Left lung (tissue), 10 donors: Measurements from ENCODE around the gene IMMP2L. TPM values are rescaled to one million over a fixed set of nuclear protein-coding genes. Genes with fewer than 3 reads are reported as not detected.

ENCODE experiments used
- ATAC-seq: fragments of 200-7000 bp; cut with Tn5 transposase; one replicate; pipeline ENCODE4 v1.9.1; 2020; ENCODE audit warnings: moderate library complexity
- DNase-seq, 4 donors: peaks; one replicate each; pipeline ENCODE4 v3.0.0-alpha.2; 2013 to 2020
- H3K27ac ChIP-seq, 2 donors: fragments of 200-600 bp; sonication (generic) in 1 of 2; one replicate each; pipeline versions ENCODE4 v1.5.0 to v1.8.0; 2020 to 2021
- H3K27me3 ChIP-seq, 2 donors: fragments of 200-600 bp; sonication (generic) in 1 of 2; one replicate each; pipeline versions ENCODE4 v1.5.0 to v1.8.0; 2020 to 2021
- H3K36me3 ChIP-seq, 2 donors: fragments of 200-600 bp; sonication (generic) in 1 of 2; one replicate each; pipeline versions ENCODE4 v1.5.0 to v1.8.0; 2020 to 2021
- H3K4me1 ChIP-seq, 2 donors: fragments of 200-600 bp; one replicate each; pipeline ENCODE4 v1.8.0; 2021
- H3K4me3 ChIP-seq, 2 donors: fragments of 200-600 bp; sonication (generic) in 1 of 2; one replicate each; pipeline versions ENCODE4 v1.5.0 to v1.8.0; 2020 to 2021; ENCODE audit warnings: mild to moderate bottlenecking in 1 of 2
- H3K9me3 ChIP-seq, 2 donors: fragments of 200-600 bp; sonication (generic) in 1 of 2; one replicate each; pipeline versions ENCODE4 v1.5.0 to v1.8.0; 2020 to 2021
- CTCF ChIP-seq, 2 donors: fragments of 200-600 bp; sonication (generic) in 1 of 2; IDR thresholded peaks; one replicate each; pipeline versions ENCODE4 v1.5.0 to v1.8.0; 2021; ENCODE audit warnings: antibody characterized with exemption in 2 of 2
- intact Hi-C, 2 donors: fragments of 100-400 bp; cut with DNase I; formaldehyde crosslinking; loops; one replicate each; pipeline versions ENCODE4 v1.11.2 to v1.14.2; 2022
- polyA plus RNA-seq, 6 donors: library from polyadenylated mRNA; unstranded; fragments of 120-200 nt; gene quantifications; one replicate each; pipeline ENCODE4 v1.2.1, GENCODE V29; 2013; ENCODE audit not compliant: insufficient read length in 6 of 6
- total RNA-seq, 2 donors: library from RNA; stranded (reverse); fragmentation: NEBNext Ultra II Directional; extraction: Animal tissue kit (Norgen Biotek cat#: 25700); gene quantifications; one replicate each; pipeline ENCODE4 v1.2.1, GENCODE V29; 2021
- donor health status: DM: no; HTN: yes; CAD: no.
- donor health status: DM: no; HTN: no; CAD: no.

The IMMP2L gene
- total and polyA plus RNA-seq, 8 donors: 10.3 to 30.1 (median 25.7) TPM

DNA sequence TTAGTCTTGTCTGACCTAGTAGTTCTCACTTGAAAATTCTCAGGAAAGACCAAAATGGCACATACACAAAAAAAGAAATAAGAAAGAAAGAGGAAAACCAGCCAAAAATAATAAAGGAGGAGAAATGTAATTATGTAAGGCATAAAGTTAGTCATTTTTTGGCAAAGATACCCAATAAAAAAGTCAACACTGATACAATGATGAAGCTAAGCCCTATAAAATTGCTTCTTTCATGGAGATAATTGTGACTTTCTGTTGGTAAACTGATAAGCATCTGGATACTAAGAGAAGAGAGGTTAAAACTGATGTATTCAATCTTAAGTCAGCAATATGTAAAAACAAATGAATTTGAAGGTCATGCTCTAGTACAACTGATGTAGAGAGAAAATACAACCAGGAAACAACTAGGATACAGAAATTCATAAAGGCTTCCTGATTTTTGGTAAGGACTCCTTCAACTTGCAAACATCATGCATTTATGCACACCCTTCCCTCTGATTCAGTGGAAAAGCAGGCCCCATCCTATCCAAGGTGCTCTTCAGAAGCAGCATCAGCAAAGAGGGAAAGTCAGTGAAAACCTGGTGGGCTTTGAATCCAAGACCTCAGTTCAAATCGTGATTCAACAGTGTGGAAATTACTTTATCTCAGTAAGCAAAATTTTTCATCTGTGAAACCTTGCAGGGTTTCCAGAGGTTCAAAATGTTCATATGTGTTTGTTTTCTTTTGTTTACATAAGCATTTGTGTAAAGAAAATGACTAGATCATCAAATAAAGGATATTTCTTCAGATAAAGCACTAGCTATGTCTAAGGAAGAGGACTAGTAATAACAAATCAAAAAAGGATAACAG lies 32.6 kb downstream of the IMMP2L start:
- Histone ChIP-seq H3K36me3 (no peaks in the 10 kb centered on the region), H3K4me3 (no peak overlapping the region), H3K27ac (no peak overlapping the region), H3K9me3 (no peaks in the 10 kb centered on the region), H3K27me3 (no peaks in the 10 kb centered on the region), H3K4me1 (peaks cover 0 to 6% of the 10 kb centered on the region in 2 donors)
- TF ChIP-seq CTCF (IDR thresholded peaks at IDR 0.05): no peak
- DNase-seq: no peak
- no peak for ATAC-seq
- intact Hi-C loops: no loop called here

- H3K4me3 ChIP-seq: no peak overlapping the region
- no peak overlapping the region for H3K27ac ChIP-seq
- H3K27me3 ChIP-seq: no peaks in the 10 kb centered on the region
- intact Hi-C loops: no loop called here
- DNase-seq (no peak), ATAC-seq (no peak)
- H3K9me3 ChIP-seq: no peaks in the 10 kb centered on the region
- H3K36me3 ChIP-seq: no peaks in the 10 kb centered on the region
- no peak for TF ChIP-seq CTCF (IDR thresholded peaks at IDR 0.05)
- H3K4me1 ChIP-seq: peaks cover 0 to 6% of the 10 kb centered on the region in 2 donors
These were observed 34.0 kb downstream of the IMMP2L start for GRCh38 chr7:111528331-111528730.

DNA sequence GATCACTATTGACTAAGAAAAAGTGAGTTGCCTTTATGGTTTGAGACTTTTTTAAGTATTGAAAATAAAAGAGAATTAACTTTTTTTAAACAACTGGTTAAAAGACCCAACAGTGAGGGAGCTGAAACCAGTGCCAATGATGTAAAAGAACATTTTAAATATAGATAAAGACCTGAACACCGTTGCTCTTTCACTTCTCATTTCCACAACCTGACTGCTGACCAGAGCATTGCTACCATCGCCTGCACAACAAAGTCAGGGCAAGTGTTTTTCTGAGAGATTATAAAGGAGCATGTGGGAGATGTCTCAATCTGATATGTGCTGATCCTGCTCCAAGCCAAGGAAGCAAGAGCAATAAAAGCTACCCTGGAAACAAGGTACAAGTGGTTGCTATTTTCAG lies 34.7 kb downstream of the IMMP2L start:
- Histone ChIP-seq H3K27me3 (no peaks in the 10 kb centered on the region), H3K27ac (no peak overlapping the region), H3K4me1 (peaks cover 0 to 6% of the 10 kb centered on the region in 2 donors), H3K9me3 (no peaks in the 10 kb centered on the region), H3K36me3 (no peaks in the 10 kb centered on the region), H3K4me3 (no peak overlapping the region)
- intact Hi-C loops: no loop called here
- no peak for TF ChIP-seq CTCF (IDR thresholded peaks at IDR 0.05)
- ATAC-seq (no peak), DNase-seq (no peak)

DNA sequence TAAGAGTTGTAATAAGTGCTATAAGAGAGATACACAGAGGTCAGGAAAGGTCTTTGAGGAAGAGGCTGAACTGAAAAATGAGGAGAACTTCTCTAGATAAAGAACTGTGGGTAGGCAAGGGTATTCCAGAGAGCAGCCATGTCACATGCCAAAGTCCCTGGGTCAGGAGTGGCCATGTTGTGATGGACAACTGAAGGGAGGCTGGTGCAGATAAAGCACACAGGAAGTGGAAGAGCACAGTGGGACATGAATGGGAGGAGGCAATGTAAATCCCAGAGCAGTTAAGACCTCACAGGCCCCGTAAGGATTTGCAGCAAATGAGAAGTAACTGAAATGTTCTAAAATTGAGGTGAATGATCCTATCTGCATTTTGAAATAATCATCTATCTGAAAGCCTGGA lies 37.2 kb downstream of the IMMP2L start:
- H3K4me1 ChIP-seq: no peaks in the 10 kb centered on the region
- no peak for TF ChIP-seq CTCF (IDR thresholded peaks at IDR 0.05)

DNA sequence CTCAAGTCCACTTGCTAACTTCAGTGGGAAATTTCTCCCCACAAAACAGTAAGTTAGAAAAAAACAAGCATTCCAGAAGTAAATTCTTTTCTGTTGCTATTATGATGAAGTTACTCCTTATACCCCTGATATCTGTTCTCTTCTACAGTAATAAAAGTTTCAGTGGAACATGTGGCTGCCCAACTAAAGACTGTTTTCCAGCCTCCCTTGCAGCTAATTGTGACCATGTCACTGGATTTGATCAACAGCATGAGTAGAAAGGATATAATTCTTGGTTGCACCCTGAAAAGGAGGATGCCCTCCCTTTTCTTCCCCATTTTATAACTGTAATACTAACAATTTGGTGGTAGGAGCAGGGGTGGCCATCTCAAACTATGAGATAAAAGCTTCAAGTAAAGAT lies 40.6 kb downstream of the IMMP2L start:
- no peak for TF ChIP-seq CTCF (IDR thresholded peaks at IDR 0.05)
- Histone ChIP-seq H3K9me3 (peaks cover 0 to 6% of the 10 kb centered on the region in 2 donors), H3K27ac (no peak overlapping the region), H3K4me1 (no peaks in the 10 kb centered on the region), H3K4me3 (no peak overlapping the region), H3K27me3 (no peaks in the 10 kb centered on the region), H3K36me3 (peaks cover 3 to 5% of the 10 kb centered on the region in 2 donors)
- intact Hi-C loops: no loop called here
- no peak for DNase-seq
- ATAC-seq: no peak

More for the DNA sequence above, 37.2 kb downstream of the IMMP2L start:
- Histone ChIP-seq H3K27ac (no peak overlapping the region), H3K4me3 (no peak overlapping the region), H3K9me3 (peaks cover 0 to 6% of the 10 kb centered on the region in 2 donors), H3K36me3 (no peaks in the 10 kb centered on the region), H3K27me3 (no peaks in the 10 kb centered on the region)
- ATAC-seq: no peak
- DNase-seq: no peak
- intact Hi-C loops: no loop called here
